Keratinocyte (primary cell): ENCODE results near the gene FSD1. TPM values are rescaled to one million over a fixed set of nuclear protein-coding genes. Genes with fewer than 3 reads are reported as not detected.

ENCODE experiments used
- DNase-seq: peaks from one replicate; pipeline ENCODE4 v3.0.0-alpha.2; 2011; ENCODE audit warnings: low read depth, missing footprints, low spot score
- FAIRE-seq: peaks from 2 replicates; lab custom pipeline; 2011; peaks lifted over from hg19 to GRCh38; lab: Jason Lieb, UNC
- H2AFZ ChIP-seq: 2 replicates; pipeline ENCODE4 v1.6.0; 2012; ENCODE audit warnings: low read length, control low read depth, inconsistent platforms; ENCODE audit not compliant: control insufficient read depth
- H3K27ac ChIP-seq: 2 replicates; pipeline ENCODE4 v1.5.1; 2011; ENCODE audit warnings: low read length; ENCODE audit not compliant: control insufficient read depth, insufficient read depth
- H3K27me3 ChIP-seq: 3 replicates; pipeline ENCODE4 v1.6.0; 2011; ENCODE audit warnings: low read length; ENCODE audit not compliant: control insufficient read depth, insufficient read depth; ENCODE audit errors: extremely low read depth
- H3K36me3 ChIP-seq, 2 experiments: 2 replicates in 1 of 2; 3 replicates in 1 of 2; pipeline ENCODE4 v1.5.1; 2011; ENCODE audit warnings: low read length in 2 of 2, mild to moderate bottlenecking in 1 of 2; ENCODE audit not compliant: control insufficient read depth in 2 of 2, insufficient read depth in 2 of 2; ENCODE audit errors: extremely low read depth in 1 of 2
- H3K4me1 ChIP-seq: 3 replicates; pipeline ENCODE4 v1.5.1; 2011; ENCODE audit warnings: low read length; ENCODE audit not compliant: control insufficient read depth, insufficient read depth; ENCODE audit errors: extremely low read depth
- H3K4me2 ChIP-seq: 3 replicates; pipeline ENCODE4 v1.6.0; 2011; ENCODE audit warnings: low read depth, low read length; ENCODE audit not compliant: control insufficient read depth, insufficient read depth; ENCODE audit errors: extremely low read depth
- H3K4me3 ChIP-seq, 3 experiments: fragments of 200-600 bp in 1 of 3; sonication (generic) in 1 of 3; 2 replicates in 2 of 3; 3 replicates in 1 of 3; pipeline ENCODE4 v1.5.1; 2011 to 2016; ENCODE audit warnings: low read length in 3 of 3, mild to moderate bottlenecking in 3 of 3, control low read depth in 2 of 3, inconsistent platforms in 1 of 3, low read depth in 1 of 3, mixed read lengths in 1 of 3, mixed run types in 1 of 3, moderate library complexity in 1 of 3; ENCODE audit not compliant: control insufficient read depth in 2 of 3, insufficient read depth in 2 of 3; ENCODE audit errors: extremely low read depth in 1 of 3
- H3K79me2 ChIP-seq: 2 replicates; pipeline ENCODE4 v1.6.0; 2012; ENCODE audit warnings: low read length; ENCODE audit not compliant: control insufficient read depth, insufficient read depth
- H3K9ac ChIP-seq: 3 replicates; pipeline ENCODE4 v1.6.0; 2011; ENCODE audit warnings: low read length; ENCODE audit not compliant: control insufficient read depth, insufficient read depth; ENCODE audit errors: extremely low read depth
- H3K9me1 ChIP-seq: 3 replicates; pipeline ENCODE4 v1.6.0; 2011; ENCODE audit warnings: low read length; ENCODE audit not compliant: control insufficient read depth, insufficient read depth; ENCODE audit errors: extremely low read depth
- H3K9me3 ChIP-seq: 2 replicates; pipeline ENCODE4 v1.5.1; 2012; ENCODE audit warnings: low read depth, low read length; ENCODE audit not compliant: control insufficient read depth
- H4K20me1 ChIP-seq: 3 replicates; pipeline ENCODE4 v1.6.0; 2011; ENCODE audit warnings: low read length; ENCODE audit not compliant: control insufficient read depth, insufficient read depth; ENCODE audit errors: extremely low read depth
- CTCF ChIP-seq, 3 experiments: IDR thresholded peaks in 1 of 3; conservative IDR thresholded peaks in 1 of 3; optimal IDR thresholded peaks in 1 of 3; 2 replicates in 2 of 3; 3 replicates in 1 of 3; pipeline versions ENCODE3 to v1.5.1; 2011; ENCODE audit warnings: low read length in 3 of 3, mild to moderate bottlenecking in 3 of 3, moderate library complexity in 2 of 3, control low read depth in 1 of 3, inconsistent platforms in 1 of 3; ENCODE audit not compliant: insufficient read depth in 2 of 3; ENCODE audit errors: extremely low read depth in 1 of 3
- EZH2 ChIP-seq: IDR thresholded peaks from one replicate; pipeline ENCODE4 v1.6.1; 2012; ENCODE audit warnings: inconsistent platforms, mild to moderate bottlenecking, low read length, moderate library complexity
- dilution Hi-C: fragments of 300-500 bp; cut with MboI; formaldehyde crosslinking; loops from one replicate; pipeline ENCODE4 v1.7.0; 2020; ENCODE audit warnings: low sequenced_read_pairs; ENCODE audit not compliant: extremely low pct_ligation_motif_present
- polyA plus RNA-seq, 5 experiments: library from polyadenylated mRNA; depleted of rRNA in 3 of 5; stranded (reverse) in 3 of 5; stranded (forward) in 1 of 5; unstranded in 1 of 5; fragments of >200 nt; gene quantifications; 1 replicate in 1 of 5; 2 replicates in 3 of 5; 3 replicates in 1 of 5; pipeline versions ENCODE4 v1.2.1 to v1.2.3, GENCODE V29; 2011 to 2012; ENCODE audit warnings: missing spikeins in 2 of 5, low read depth in 1 of 5, low replicate concordance in 1 of 5

Gene FSD1
- polyA plus RNA-seq, 1 donor (not counting 4 experiments of a cell fraction or from before 2014, with no cell fraction given) = 0.49 TPM

GRCh38 chr19:4303819-4304537 is 420 bp upstream of the FSD1 start:
- Histone ChIP-seq H2AFZ (no peak overlapping the region), H3K9me1 (no peaks in the 10 kb centered on the region), H3K9me3 (no peaks in the 10 kb centered on the region), H3K4me1 (no peaks in the 10 kb centered on the region), H4K20me1 (no peaks in the 10 kb centered on the region), H3K9ac (no peak overlapping the region), H3K36me3 (no peaks in the 10 kb centered on the region), H3K4me3 (no peak overlapping the region), H3K27me3 (no peaks in the 10 kb centered on the region), H3K4me2 (peak overlapping the region; percentile 37), H3K27ac (no peak overlapping the region), H3K79me2 (no peaks in the 10 kb centered on the region)
- dilution Hi-C loops = no loop called here
- TF ChIP-seq EZH2 (no peak), CTCF (optimal IDR thresholded peaks at IDR 0.05 in 1 of 3, IDR thresholded peaks at IDR 0.05 in 1 of 3, conservative IDR thresholded peaks at IDR 0.05 in 1 of 3; ENCODE audit: extremely low read depth in 1 of 3, insufficient read depth in 2 of 3, low read length in 3 of 3) (no peak)
- FAIRE-seq (no peak), DNase-seq (no peak)

GRCh38 chr19:4305257-4305612 is 837 bp downstream of the FSD1 start:
- DNase-seq = no peak
- Histone ChIP-seq H2AFZ (no peak overlapping the region), H3K9me3 (no peaks in the 10 kb centered on the region), H3K4me1 (no peaks in the 10 kb centered on the region), H3K27ac (no peak overlapping the region), H4K20me1 (no peaks in the 10 kb centered on the region), H3K36me3 (no peaks in the 10 kb centered on the region), H3K4me2 (no peak overlapping the region), H3K4me3 (no peak overlapping the region), H3K79me2 (no peaks in the 10 kb centered on the region), H3K27me3 (no peaks in the 10 kb centered on the region), H3K9me1 (no peaks in the 10 kb centered on the region), H3K9ac (no peak overlapping the region)
- FAIRE-seq = no peak
- TF ChIP-seq EZH2 (no peak), CTCF (optimal IDR thresholded peaks at IDR 0.05 in 1 of 3, IDR thresholded peaks at IDR 0.05 in 1 of 3, conservative IDR thresholded peaks at IDR 0.05 in 1 of 3; ENCODE audit: extremely low read depth in 1 of 3, insufficient read depth in 2 of 3, low read length in 3 of 3) (no peak)
- dilution Hi-C loops = no loop called here
